Measurements from ENCODE around the gene RNF19B. TPM values are rescaled to one million over a fixed set of nuclear protein-coding genes. Genes with fewer than 3 reads are reported as not detected.

RNF19B gene
- total and polyA plus RNA-seq, 2 of the 8 experiments (the other 6 are each of a cell fraction or from before 2014, with no cell fraction given): 9.2 to 11.2 TPM

DNA sequence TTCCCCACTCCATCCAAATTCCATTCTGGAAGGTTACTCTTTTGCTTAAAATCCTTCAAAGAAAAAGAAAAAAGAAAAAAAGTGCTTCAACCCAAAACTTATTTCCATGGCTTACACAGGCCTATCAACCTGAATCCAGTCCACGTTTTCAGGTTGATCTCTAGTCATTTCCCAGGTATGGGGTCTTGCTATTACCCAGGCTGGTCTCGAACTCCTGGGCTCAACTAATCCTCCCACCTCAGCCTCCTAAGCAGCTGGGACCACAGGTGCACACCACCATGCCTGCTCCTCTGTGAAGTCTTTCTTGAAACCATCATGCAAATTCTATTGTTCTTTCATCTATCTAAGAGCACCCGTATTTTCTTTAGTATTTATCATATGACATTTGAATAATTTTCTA is 7.6 kb downstream of the RNF19B start:
- Histone ChIP-seq H2AFZ (ENCODE audit: low read length) (no peak overlapping the region), H2BK15ac (ENCODE audit: low read length) (no peak overlapping the region), H3K4ac (replicated peaks; ENCODE audit: insufficient read length, low read depth, low read length) (no peak overlapping the region), H3K56ac (replicated peaks; ENCODE audit: insufficient read length, low read depth, low read length) (no peak overlapping the region), H4K20me1 (replicated peaks in 1 of 2; ENCODE audit: control insufficient read depth in 1 of 2, insufficient read depth in 2 of 2, low read length in 2 of 2) (peaks cover 1 to 4% of the 10 kb centered on the region in 2 experiments), H3K79me1 (ENCODE audit: low read depth, low read length) (peaks cover 2% of the 10 kb centered on the region; the same call in 1 of the 2 replicates), H3K4me2 (ENCODE audit: insufficient read depth in 1 of 2, low read depth in 2 of 2, low read length in 2 of 2) (no peak overlapping the region), H3K27me3 (replicated peaks in 1 of 4; ENCODE audit: control insufficient read depth in 3 of 4, extremely low read depth in 1 of 4, insufficient read depth in 3 of 4, low read length in 3 of 4) (no peaks in the 10 kb centered on the region), H2BK120ac (replicated peaks; ENCODE audit: low read depth, low read length) (no peak overlapping the region), H4K5ac (ENCODE audit: insufficient read length, low read depth, low read length) (no peak overlapping the region), H4K8ac (ENCODE audit: extremely low read depth, insufficient read depth, low read length) (no peak overlapping the region), H3K4me1 (replicated peaks in 1 of 4; ENCODE audit: control insufficient read depth in 3 of 4, insufficient read depth in 4 of 4, low read length in 3 of 4) (no peaks in the 10 kb centered on the region; a peak in 1 of 7 replicates), H2AK5ac (ENCODE audit: low read depth, low read length) (no peak overlapping the region), H4K91ac (replicated peaks; ENCODE audit: insufficient read length, low read length) (no peak overlapping the region), H3K36me3 (ENCODE audit: control insufficient read depth in 2 of 4, insufficient read depth in 4 of 4, low read length in 3 of 4) (no peaks in the 10 kb centered on the region), H3K14ac (ENCODE audit: insufficient read length) (no peak overlapping the region), H2BK12ac (ENCODE audit: low read depth, low read length) (no peak overlapping the region), H3K9me3 (ENCODE audit: insufficient read depth in 2 of 2, low read depth in 1 of 2, low read length in 1 of 2) (no peaks in the 10 kb centered on the region), H3K18ac (ENCODE audit: extremely low read depth, low read length) (no peak overlapping the region), H3K4me3 (ENCODE audit: extremely low read depth in 1 of 4, insufficient read depth in 2 of 4, low read depth in 3 of 4, low read length in 4 of 4) (no peak overlapping the region), H3K79me2 (ENCODE audit: control insufficient read depth in 1 of 2, insufficient read depth in 2 of 2, low read length in 2 of 2) (peaks cover 0 to 27% of the 10 kb centered on the region in 2 experiments; a peak in 2 of 4 replicates), H3K23ac (ENCODE audit: insufficient read length) (no peak overlapping the region), H3K9ac (replicated peaks in 1 of 4; ENCODE audit: extremely low read depth in 1 of 4, low read depth in 3 of 4, low read length in 3 of 4) (no peak overlapping the region), H2BK20ac (ENCODE audit: low read length) (no peak overlapping the region), H3K23me2 (ENCODE audit: low read depth, low read length) (no peaks in the 10 kb centered on the region), H2BK5ac (ENCODE audit: low read depth, low read length) (no peak overlapping the region), H3K27ac (ENCODE audit: low read depth, low read length) (no peak overlapping the region)
- no peak for FAIRE-seq
- POLR2A ChIA-PET (ENCODE audit: partially characterized antibody): no interaction called here
- DNase-seq (ENCODE audit: low read depth in 1 of 2, low spot score in 2 of 2): no peak
- CTCF ChIA-PET (ENCODE audit: partially characterized antibody): interaction anchor here (2.3 to 5.2 kb wide), 2 partner anchors 17 to 23 kb away, joined by 6 to 34 read pairs; no protein-coding TSS in a partner anchor
- WGBS, 2 experiments (ENCODE audit: extremely low coverage in 1 of 2, insufficient coverage in 1 of 2, insufficient read length in 1 of 2, insufficient replicate concordance in 2 of 2, low coverage in 1 of 2, low lambda C conversion rate in 2 of 2, missing lambda C conversion rate in 1 of 2): 75% methylated on average over 3 of the region's 3 CpGs; no CpG with 5 or more reads in 1 of the 2 experiments
- TF ChIP-seq SUZ12 (IDR thresholded peaks at IDR 0.05; ENCODE audit: low read length): no peak
